GM12878 (cell line): ENCODE data around the gene NOL11. TPM values are rescaled to one million over a fixed set of nuclear protein-coding genes. Genes with fewer than 3 reads are reported as not detected.

ENCODE experiments used
- ATAC-seq: fragments of 200-7000 bp; cut with Tn5 transposase; 3 replicates; pipeline ENCODE4 v1.9.1; 2020; ENCODE audit warnings: mild to moderate bottlenecking, moderate library complexity
- BruUV-seq: library from RNA; stranded (reverse); fragments of 400-500 nt; replicated peaks from 2 replicates; lab custom pipeline; 2021; lab: Mats Ljungman, UMichigan
- CTCF ChIA-PET: fragments of 300-600 bp; sonication (Branson Sonifier 250); formaldehyde crosslinking; extraction: SDS; loops from one replicate; lab custom pipeline; 2021; ENCODE audit warnings: inconsistent platforms; lab: Yijun Ruan, JAX
- POLR2A ChIA-PET: fragments of 350-600 bp; formaldehyde crosslinking; extraction: SDS; loops from one replicate; lab custom pipeline; 2021; ENCODE audit warnings: inconsistent platforms; lab: Charles Lee
- RAD21 ChIA-PET: fragments of 300-600 bp; sonication (Branson Sonifier 250); formaldehyde crosslinking; loops from one replicate; lab custom pipeline; 2023; ENCODE audit warnings: antibody characterized with exemption; ENCODE audit not compliant: unreplicated experiment; lab: Charles Lee
- SMC1A ChIA-PET: fragments of 300-600 bp; sonication (Branson Sonifier 250); formaldehyde crosslinking; loops from one replicate; lab custom pipeline; 2023; ENCODE audit not compliant: unreplicated experiment, uncharacterized antibody; lab: Charles Lee
- DNase-seq: peaks from one replicate; pipeline ENCODE4 v3.0.0-alpha.2; 2011; ENCODE audit warnings: low read depth, low spot score
- FAIRE-seq: peaks from 3 replicates; lab custom pipeline; 2011; peaks lifted over from hg19 to GRCh38; lab: Jason Lieb, UNC
- H2AFZ ChIP-seq: 2 replicates; pipeline ENCODE4 v1.6.0; 2011; ENCODE audit warnings: low read depth, low read length, control low read depth; ENCODE audit not compliant: control insufficient read depth
- H3K27ac ChIP-seq: 2 replicates; pipeline ENCODE4 v1.5.1; 2011; ENCODE audit warnings: control low read depth; ENCODE audit not compliant: control insufficient read depth, insufficient read depth
- H3K27me3 ChIP-seq, 2 experiments: replicated peaks in 1 of 2; 2 replicates each; pipeline versions ENCODE4 v1.6.0 to v1.6.1; 2011; ENCODE audit warnings: low read length in 1 of 2; ENCODE audit not compliant: control insufficient read depth in 2 of 2, insufficient read depth in 2 of 2
- H3K36me3 ChIP-seq, 2 experiments: 2 replicates each; pipeline ENCODE4 v1.5.1; 2011; ENCODE audit warnings: low read length in 1 of 2; ENCODE audit not compliant: control insufficient read depth in 2 of 2, insufficient read depth in 2 of 2
- H3K4me1 ChIP-seq: 2 replicates; pipeline ENCODE4 v1.6.1; 2011; ENCODE audit warnings: mild to moderate bottlenecking, low read length, moderate library complexity, mixed read lengths; ENCODE audit not compliant: control insufficient read depth, insufficient read depth
- H3K4me2 ChIP-seq: 2 replicates; pipeline ENCODE4 v1.6.0; 2011; ENCODE audit warnings: control low read depth; ENCODE audit not compliant: control insufficient read depth, insufficient read depth
- H3K4me3 ChIP-seq: fragments of 200-600 bp; sonication (generic); 2 replicates; pipeline ENCODE4 v1.5.1; 2016
- H3K79me2 ChIP-seq: 2 replicates; pipeline ENCODE4 v1.6.0; 2011; ENCODE audit warnings: low read length; ENCODE audit not compliant: control insufficient read depth, insufficient read depth
- H3K9ac ChIP-seq: 2 replicates; pipeline ENCODE4 v1.8.0; 2011; ENCODE audit warnings: low read length, control low read depth, mixed read lengths; ENCODE audit not compliant: control insufficient read depth, insufficient read depth
- H3K9me3 ChIP-seq: replicated peaks from 3 replicates; pipeline ENCODE4 v1.5.1; 2011; ENCODE audit warnings: mild to moderate bottlenecking, low read length; ENCODE audit not compliant: control insufficient read depth, insufficient read depth
- H4K20me1 ChIP-seq: 2 replicates; pipeline ENCODE4 v1.6.0; 2011; ENCODE audit not compliant: control insufficient read depth, insufficient read depth
- EP300 ChIP-seq, 2 experiments: fragments of 150-350 bp in 1 of 2; IDR thresholded peaks; 2 replicates each; pipeline ENCODE4 v1.6.1; 2011 to 2012; ENCODE audit warnings: low read depth in 2 of 2, low read length in 2 of 2, borderline replicate concordance in 1 of 2, improper control_type of control experiment in 1 of 2, inconsistent platforms in 1 of 2; ENCODE audit not compliant: control insufficient read depth in 1 of 2
- ESRRA ChIP-seq: IDR thresholded peaks from 2 replicates; pipeline ENCODE4 v1.6.1; 2012; ENCODE audit warnings: mild to moderate bottlenecking, low read length, improper control_type of control experiment
- FOXM1 ChIP-seq: IDR thresholded peaks from 2 replicates; pipeline ENCODE4 v1.6.1; 2012; ENCODE audit warnings: low read depth, mild to moderate bottlenecking, inconsistent platforms, low read length, moderate library complexity
- GABPA ChIP-seq: IDR thresholded peaks from 2 replicates; pipeline ENCODE4 v1.6.1; 2014; ENCODE audit warnings: antibody characterized with exemption, low read depth, mild to moderate bottlenecking, inconsistent platforms
- JUND ChIP-seq: IDR thresholded peaks from 2 replicates; pipeline ENCODE4 v1.6.1; 2012; ENCODE audit warnings: low read depth, mild to moderate bottlenecking, low read length, improper control_type of control experiment, moderate library complexity
- MYC ChIP-seq: IDR thresholded peaks from 2 replicates; pipeline ENCODE4 v1.6.1; 2011; ENCODE audit warnings: mild to moderate bottlenecking, low read length, moderate library complexity, inconsistent platforms; ENCODE audit not compliant: insufficient read depth, insufficient replicate concordance, insufficient read length, severe bottlenecking
- PAX8 ChIP-seq: fragments of 450-650 bp; IDR thresholded peaks from 2 replicates; pipeline ENCODE4 v1.6.1; 2017; ENCODE audit warnings: mild to moderate bottlenecking, moderate library complexity
- POLR2AphosphoS5 ChIP-seq: IDR thresholded peaks from 2 replicates; pipeline ENCODE4 v1.6.1; 2011; ENCODE audit warnings: mild to moderate bottlenecking, low read length, inconsistent platforms
- RAD21 ChIP-seq: IDR thresholded peaks from 2 replicates; pipeline ENCODE4 v1.6.1; 2011; ENCODE audit warnings: mild to moderate bottlenecking, low read depth, low read length, moderate library complexity; ENCODE audit not compliant: insufficient read depth
- RUNX3 ChIP-seq: IDR thresholded peaks from 2 replicates; pipeline ENCODE4 v1.6.1; 2012; ENCODE audit warnings: low read length, inconsistent platforms
- SREBF2 ChIP-seq: IDR thresholded peaks from 2 replicates; pipeline ENCODE4 v1.6.1; 2012; ENCODE audit warnings: mild to moderate bottlenecking, low read length
- TAF1 ChIP-seq: IDR thresholded peaks from 2 replicates; pipeline ENCODE4 v1.6.1; 2011; ENCODE audit warnings: mild to moderate bottlenecking, low read depth, low read length, borderline replicate concordance
- TARDBP ChIP-seq: IDR thresholded peaks from 2 replicates; pipeline ENCODE4 v1.6.1; 2016; ENCODE audit warnings: borderline replicate concordance
- TCF12 ChIP-seq: IDR thresholded peaks from 2 replicates; pipeline ENCODE4 v1.6.1; 2011; ENCODE audit warnings: low read depth, mild to moderate bottlenecking, low read length
- WGBS: methylation state at CpG from one replicate; pipeline ENCODE4 v1.1.6; 2016; ENCODE audit warnings: low lambda C conversion rate; ENCODE audit not compliant: insufficient replicate concordance, insufficient coverage; ENCODE audit errors: missing lambda C conversion rate; 5-methylcytosine and 5-hydroxymethylcytosine counted together
- in situ Hi-C: fragments of 300-500 bp; cut with MboI; formaldehyde crosslinking; loops from 9 replicates; pipeline ENCODE4 v1.14.3; 2018; ENCODE audit warnings: mixed read lengths
- intact Hi-C: fragments of 100-400 bp; cut with micrococcal nuclease; formaldehyde crosslinking; loops from one replicate; pipeline ENCODE4 v1.14.2; 2022; ENCODE audit not compliant: unreplicated experiment
- polyA plus RNA-seq, 11 experiments: library from polyadenylated mRNA; depleted of rRNA in 4 of 11; unstranded in 6 of 11; stranded (reverse) in 5 of 11; fragments of >200 nt; fragmentation: Nextera tagmentation in 4 of 11; fragmentation: Illumina TruSeq in 1 of 11; extraction: Ambion mirVana in 4 of 11; extraction: Trizol in 1 of 11; gene quantifications; 1 replicate in 1 of 11; 2 replicates in 10 of 11; pipeline versions ENCODE4 v1.2.1 to v1.2.3, GENCODE V29; 2011 to 2016; ENCODE audit warnings: inconsistent platforms in 2 of 11, missing spikeins in 2 of 11, low read depth in 1 of 11
- total RNA-seq, 4 experiments: library from RNA; depleted of rRNA in 3 of 4; stranded (reverse); fragments of >200 nt in 3 of 4; fragmentation: Illumina TruSeq in 1 of 4; extraction: Trizol in 1 of 4; gene quantifications; 2 replicates each; pipeline versions ENCODE4 v1.2.1 to v1.2.3, GENCODE V29; 2013 to 2021
- TF ChIP-seq, protein P1 (sequence below): IDR thresholded peaks from 2 replicates; pipeline ENCODE4 v1.6.1; 2011; ENCODE audit warnings: mild to moderate bottlenecking, low read depth, low read length, moderate library complexity; ENCODE audit not compliant: insufficient replicate concordance
- TF ChIP-seq, protein P2 (sequence below): fragments of 450-650 bp; IDR thresholded peaks from 2 replicates; pipeline ENCODE4 v1.6.1; 2016; ENCODE audit warnings: mild to moderate bottlenecking
- TF ChIP-seq, protein P3 (sequence below): fragments of 450-650 bp; IDR thresholded peaks from 2 replicates; pipeline ENCODE4 v1.6.1; 2017; ENCODE audit warnings: low read depth, mild to moderate bottlenecking, moderate library complexity
- TF ChIP-seq, protein P4 (sequence below): fragments of 450-650 bp; IDR thresholded peaks from 2 replicates; pipeline ENCODE4 v1.6.1; 2016; ENCODE audit warnings: mild to moderate bottlenecking

NOL11 gene
- total and polyA plus RNA-seq, 10 of the 15 experiments (the other 5 are each of a cell fraction or from before 2014, with no cell fraction given) = 54.8 to 130 (median 94.6) TPM

DNA sequence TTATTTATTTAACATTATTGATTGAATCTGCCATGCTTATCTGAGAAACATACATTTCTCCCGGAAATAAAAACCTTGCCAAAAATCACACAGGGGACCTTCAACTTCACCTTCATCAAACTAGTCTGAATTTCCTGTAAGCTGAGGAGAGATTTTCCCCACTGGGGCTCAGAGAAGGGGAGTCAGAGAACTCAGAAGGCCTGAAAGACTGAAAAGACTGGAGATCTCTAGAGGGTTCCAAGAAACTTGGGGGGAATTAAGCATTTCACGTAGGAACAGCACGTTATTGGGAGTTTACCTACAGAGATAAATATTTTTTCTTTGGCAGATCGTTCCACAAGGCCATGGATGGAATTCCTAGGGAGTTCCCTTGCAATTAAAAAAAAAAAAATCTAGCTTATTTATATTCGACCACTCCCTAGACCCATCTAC is 528 bp upstream of the NOL11 start:
- ChIA-PET CTCF (interaction anchor here (0.5 to 4.1 kb wide), 14 partner anchors 11 to 423 kb away, joined by 3 to 16 read pairs (median 4); no protein-coding TSS in a partner anchor), SMC1A (interaction anchor here (0.5 to 2.0 kb wide), 10 partner anchors 30 to 1376 kb away, joined by 3 to 10 read pairs (median 3); no protein-coding TSS in a partner anchor), POLR2A (interaction anchor here (0.5 to 1.5 kb wide), 8 partner anchors 10 to 511 kb away, joined by 3 to 7 read pairs (median 3); no protein-coding TSS in a partner anchor), RAD21 (interaction anchor here (0.6 to 1.6 kb wide), 5 partner anchors 18 to 335 kb away, joined by 3 to 5 read pairs (median 4); no protein-coding TSS in a partner anchor)
- 0% methylated on average over 5 of the region's 5 CpGs for WGBS
- Histone ChIP-seq H3K4me1 (peaks cover 6% of the 10 kb centered on the region), H3K27me3 (no peaks in the 10 kb centered on the region), H3K79me2 (peaks cover 29% of the 10 kb centered on the region), H3K27ac (peak overlapping the region; percentile 91), H4K20me1 (no peaks in the 10 kb centered on the region), H2AFZ (peak overlapping the region; percentile 35), H3K9ac (peak overlapping the region; percentile 95), H3K4me2 (peak overlapping the region; percentile 85), H3K9me3 (no peaks in the 10 kb centered on the region), H3K4me3 (peak overlapping the region; percentile 84), H3K36me3 (peaks cover 3 to 14% of the 10 kb centered on the region in 2 experiments; a peak in 2 of 4 replicates)
- in situ Hi-C loops (loop anchor here (5.0 kb wide), 1 partner anchor 350 kb away; the partner anchor contains the start of gene PSMD12), intact Hi-C loops (loop anchor here (1.0 to 10.0 kb wide), 4 partner anchors 66 to 342 kb away; partner anchors contain the start of genes BPTF and PITPNC1)
- TSS peak; percentile 99 for BruUV-seq
- FAIRE-seq (no peak), ATAC-seq (no peak), DNase-seq (no peak)
- TF ChIP-seq GABPA (no peak), RAD21 (no peak), PAX8 (0 out of 2 replicates have a peak, but pooled peaks have one; percentile 51), JUND (no peak), SREBF2 (no peak), MYC (no peak), POLR2AphosphoS5 (no peak), TCF12 (no peak), TARDBP (no peak), ESRRA (no peak), FOXM1 (0 out of 2 replicates have a peak, but pooled peaks have one; percentile 9), TAF1 (no peak), RUNX3 (no peak), EP300 (IDR thresholded peaks at IDR 0.05; ENCODE audit: borderline replicate concordance in 1 of 2, control insufficient read depth in 1 of 2, low read depth in 2 of 2, low read length in 2 of 2) (no peak)
- TF ChIP-seq, protein P1, sequence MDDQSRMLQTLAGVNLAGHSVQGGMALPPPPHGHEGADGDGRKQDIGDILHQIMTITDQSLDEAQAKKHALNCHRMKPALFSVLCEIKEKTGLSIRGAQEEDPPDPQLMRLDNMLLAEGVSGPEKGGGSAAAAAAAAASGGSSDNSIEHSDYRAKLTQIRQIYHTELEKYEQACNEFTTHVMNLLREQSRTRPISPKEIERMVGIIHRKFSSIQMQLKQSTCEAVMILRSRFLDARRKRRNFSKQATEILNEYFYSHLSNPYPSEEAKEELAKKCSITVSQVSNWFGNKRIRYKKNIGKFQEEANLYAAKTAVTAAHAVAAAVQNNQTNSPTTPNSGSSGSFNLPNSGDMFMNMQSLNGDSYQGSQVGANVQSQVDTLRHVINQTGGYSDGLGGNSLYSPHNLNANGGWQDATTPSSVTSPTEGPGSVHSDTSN = no peak
- TF ChIP-seq, protein P2, sequence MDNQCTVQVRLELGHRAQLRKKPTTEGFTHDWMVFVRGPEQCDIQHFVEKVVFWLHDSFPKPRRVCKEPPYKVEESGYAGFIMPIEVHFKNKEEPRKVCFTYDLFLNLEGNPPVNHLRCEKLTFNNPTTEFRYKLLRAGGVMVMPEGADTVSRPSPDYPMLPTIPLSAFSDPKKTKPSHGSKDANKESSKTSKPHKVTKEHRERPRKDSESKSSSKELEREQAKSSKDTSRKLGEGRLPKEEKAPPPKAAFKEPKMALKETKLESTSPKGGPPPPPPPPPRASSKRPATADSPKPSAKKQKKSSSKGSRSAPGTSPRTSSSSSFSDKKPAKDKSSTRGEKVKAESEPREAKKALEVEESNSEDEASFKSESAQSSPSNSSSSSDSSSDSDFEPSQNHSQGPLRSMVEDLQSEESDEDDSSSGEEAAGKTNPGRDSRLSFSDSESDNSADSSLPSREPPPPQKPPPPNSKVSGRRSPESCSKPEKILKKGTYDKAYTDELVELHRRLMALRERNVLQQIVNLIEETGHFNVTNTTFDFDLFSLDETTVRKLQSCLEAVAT = 0 out of 2 replicates have a peak, but pooled peaks have one; percentile 6
- TF ChIP-seq, protein P3, sequence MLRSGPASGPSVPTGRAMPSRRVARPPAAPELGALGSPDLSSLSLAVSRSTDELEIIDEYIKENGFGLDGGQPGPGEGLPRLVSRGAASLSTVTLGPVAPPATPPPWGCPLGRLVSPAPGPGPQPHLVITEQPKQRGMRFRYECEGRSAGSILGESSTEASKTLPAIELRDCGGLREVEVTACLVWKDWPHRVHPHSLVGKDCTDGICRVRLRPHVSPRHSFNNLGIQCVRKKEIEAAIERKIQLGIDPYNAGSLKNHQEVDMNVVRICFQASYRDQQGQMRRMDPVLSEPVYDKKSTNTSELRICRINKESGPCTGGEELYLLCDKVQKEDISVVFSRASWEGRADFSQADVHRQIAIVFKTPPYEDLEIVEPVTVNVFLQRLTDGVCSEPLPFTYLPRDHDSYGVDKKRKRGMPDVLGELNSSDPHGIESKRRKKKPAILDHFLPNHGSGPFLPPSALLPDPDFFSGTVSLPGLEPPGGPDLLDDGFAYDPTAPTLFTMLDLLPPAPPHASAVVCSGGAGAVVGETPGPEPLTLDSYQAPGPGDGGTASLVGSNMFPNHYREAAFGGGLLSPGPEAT = no peak
- TF ChIP-seq, protein P4, sequence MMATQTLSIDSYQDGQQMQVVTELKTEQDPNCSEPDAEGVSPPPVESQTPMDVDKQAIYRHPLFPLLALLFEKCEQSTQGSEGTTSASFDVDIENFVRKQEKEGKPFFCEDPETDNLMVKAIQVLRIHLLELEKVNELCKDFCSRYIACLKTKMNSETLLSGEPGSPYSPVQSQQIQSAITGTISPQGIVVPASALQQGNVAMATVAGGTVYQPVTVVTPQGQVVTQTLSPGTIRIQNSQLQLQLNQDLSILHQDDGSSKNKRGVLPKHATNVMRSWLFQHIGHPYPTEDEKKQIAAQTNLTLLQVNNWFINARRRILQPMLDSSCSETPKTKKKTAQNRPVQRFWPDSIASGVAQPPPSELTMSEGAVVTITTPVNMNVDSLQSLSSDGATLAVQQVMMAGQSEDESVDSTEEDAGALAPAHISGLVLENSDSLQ = no peak
